Fibroblast of lung (primary cell): ENCODE results near the gene RPS16. TPM values are rescaled to one million over a fixed set of nuclear protein-coding genes. Genes with fewer than 3 reads are reported as not detected.

Experiments used
- DNase-seq, 2 donors: peaks; one replicate each; pipeline versions ENCODE4 v3.0.0 to v3.0.0-alpha.2; 2010; ENCODE audit warnings: low read depth in 2 of 2
- H2AFZ ChIP-seq: 2 replicates; pipeline ENCODE4 v1.5.1; 2012; ENCODE audit warnings: low read length, control low read depth, inconsistent platforms
- H3K27ac ChIP-seq: 2 replicates; pipeline ENCODE4 v1.5.1; 2011; ENCODE audit warnings: low read length, control low read depth; ENCODE audit not compliant: insufficient read depth
- H3K27me3 ChIP-seq: 2 replicates; pipeline ENCODE4 v1.5.1; 2011; ENCODE audit warnings: mild to moderate bottlenecking, low read length; ENCODE audit not compliant: control insufficient read depth, insufficient read depth
- H3K36me3 ChIP-seq: 2 replicates; pipeline ENCODE4 v1.5.1; 2011; ENCODE audit warnings: low read length; ENCODE audit not compliant: control insufficient read depth, insufficient read depth
- H3K4me1 ChIP-seq: 2 replicates; pipeline ENCODE4 v1.5.1; 2011; ENCODE audit warnings: low read length; ENCODE audit not compliant: control insufficient read depth, insufficient read depth; ENCODE audit errors: extremely low read depth
- H3K4me2 ChIP-seq: 2 replicates; pipeline ENCODE4 v1.5.1; 2011; ENCODE audit warnings: low read length, control low read depth; ENCODE audit not compliant: insufficient read depth; ENCODE audit errors: extremely low read depth
- H3K4me3 ChIP-seq, 4 experiments: fragments of 200-600 bp in 1 of 4; sonication (generic) in 1 of 4; replicated peaks in 1 of 4; 2 replicates each; pipeline ENCODE4 v1.5.1; 2011 to 2016; ENCODE audit warnings: low read length in 4 of 4, low read depth in 3 of 4, mild to moderate bottlenecking in 3 of 4, control low read depth in 2 of 4, inconsistent platforms in 1 of 4, mixed read lengths in 1 of 4; ENCODE audit not compliant: insufficient read depth in 1 of 4; ENCODE audit errors: control extremely low read depth in 1 of 4
- H3K79me2 ChIP-seq: 2 replicates; pipeline ENCODE4 v1.5.1; 2012; ENCODE audit warnings: mild to moderate bottlenecking, low read length, inconsistent platforms; ENCODE audit not compliant: control insufficient read depth, insufficient read depth
- H3K9ac ChIP-seq: 2 replicates; pipeline ENCODE4 v1.5.1; 2011; ENCODE audit warnings: mild to moderate bottlenecking, low read length, control low read depth; ENCODE audit not compliant: insufficient read depth
- H3K9me3 ChIP-seq: 2 replicates; pipeline ENCODE4 v1.5.1; 2012; ENCODE audit warnings: low read depth, low read length; ENCODE audit not compliant: control insufficient read depth, insufficient read depth
- H4K20me1 ChIP-seq: 2 replicates; pipeline ENCODE4 v1.5.1; 2011; ENCODE audit warnings: low read length; ENCODE audit not compliant: control insufficient read depth, insufficient read depth; ENCODE audit errors: extremely low read depth
- CTCF ChIP-seq, 2 donors: IDR thresholded peaks in 1 of 2; conservative IDR thresholded peaks in 1 of 2; 1 replicate in 1 of 2; 2 replicates in 1 of 2; pipeline ENCODE4 v1.5.1; 2011 to 2012; ENCODE audit warnings: low read length in 2 of 2, control low read depth in 1 of 2, inconsistent platforms in 1 of 2, low read depth in 1 of 2, mild to moderate bottlenecking in 1 of 2
- EZH2 ChIP-seq: IDR thresholded peaks from 2 replicates; pipeline ENCODE4 v1.5.1; 2012; ENCODE audit warnings: low read length, control low read depth, mild to moderate bottlenecking; ENCODE audit errors: missing control alignments
- polyA plus RNA-seq, 2 donors: library from polyadenylated mRNA; depleted of rRNA in 1 of 2; stranded (reverse) in 1 of 2; unstranded in 1 of 2; fragments of >200 nt; gene quantifications; 2 replicates each; pipeline ENCODE4 v1.2.1, GENCODE V29; 2011 to 2012; ENCODE audit warnings: missing spikeins in 1 of 2
- total RNA-seq: library from RNA; depleted of rRNA; stranded (reverse); fragments of >200 nt; gene quantifications from 2 replicates; pipeline ENCODE4 v1.2.1, GENCODE V29; 2014

The RPS16 gene
- total and polyA plus RNA-seq, 2 donors (not counting 1 experiment from before 2014, with no cell fraction given) = 149 to 1,704 TPM

GRCh38 chr19:39401549-39402345, 34.0 kb downstream of the RPS16 start:
- TF ChIP-seq EZH2 = no peak
- no peak for TF ChIP-seq CTCF (conservative IDR thresholded peaks at IDR 0.05 in 1 of 2, IDR thresholded peaks at IDR 0.05 in 1 of 2; ENCODE audit: low read depth in 1 of 2, low read length in 2 of 2)
- H2AFZ ChIP-seq = peak overlapping the region; percentile 21

GRCh38 chr19:39401070-39401548, 34.6 kb downstream of the RPS16 start:
- peaks cover 3% of the 10 kb centered on the region for H3K36me3 ChIP-seq
- H3K9me3 ChIP-seq = no peaks in the 10 kb centered on the region
- H3K27me3 ChIP-seq = no peaks in the 10 kb centered on the region
- H3K4me2 ChIP-seq = no peak overlapping the region
- peak overlapping the region; percentile 13 for H3K9ac ChIP-seq
- TF ChIP-seq EZH2 (no peak), CTCF (conservative IDR thresholded peaks at IDR 0.05 in 1 of 2, IDR thresholded peaks at IDR 0.05 in 1 of 2; ENCODE audit: low read depth in 1 of 2, low read length in 2 of 2) (no peak)
- peaks cover 8% of the 10 kb centered on the region for H3K79me2 ChIP-seq
- no peak overlapping the region for H2AFZ ChIP-seq
- no peak overlapping the region for H3K4me3 ChIP-seq
- no peaks in the 10 kb centered on the region for H4K20me1 ChIP-seq
- DNase-seq = no peak
- H3K27ac ChIP-seq = peak overlapping the region; percentile 96
- H3K4me1 ChIP-seq = peaks cover 37% of the 10 kb centered on the region

More at GRCh38 chr19:39401549-39402345, 34.0 kb downstream of the RPS16 start:
- Histone ChIP-seq H3K4me1 (peaks cover 38% of the 10 kb centered on the region), H3K9ac (peak overlapping the region; percentile 86), H4K20me1 (no peaks in the 10 kb centered on the region), H3K27ac (peak overlapping the region; percentile 96), H3K36me3 (peaks cover 3% of the 10 kb centered on the region), H3K79me2 (peaks cover 10% of the 10 kb centered on the region), H3K4me3 (no peak overlapping the region), H3K9me3 (no peaks in the 10 kb centered on the region), H3K4me2 (peak overlapping the region; percentile 54), H3K27me3 (no peaks in the 10 kb centered on the region)
- peak; percentile 82 to 85 for DNase-seq

- Histone ChIP-seq H2AFZ (no peak overlapping the region), H3K4me1 (peaks cover 32% of the 10 kb centered on the region), H3K27ac (no peak overlapping the region), H3K4me3 (no peak overlapping the region), H3K27me3 (no peaks in the 10 kb centered on the region), H3K36me3 (peaks cover 3% of the 10 kb centered on the region), H3K4me2 (no peak overlapping the region), H4K20me1 (no peaks in the 10 kb centered on the region), H3K9ac (no peak overlapping the region), H3K9me3 (no peaks in the 10 kb centered on the region), H3K79me2 (no peaks in the 10 kb centered on the region)
- no peak for DNase-seq
- TF ChIP-seq CTCF (conservative IDR thresholded peaks at IDR 0.05 in 1 of 2, IDR thresholded peaks at IDR 0.05 in 1 of 2; ENCODE audit: low read depth in 1 of 2, low read length in 2 of 2) (no peak), EZH2 (no peak)
Observed at GRCh38 chr19:39400061-39400460, 35.7 kb downstream of the RPS16 start.
